Measurements from ENCODE around the gene IKBKG. TPM values are rescaled to one million over a fixed set of nuclear protein-coding genes. Genes with fewer than 3 reads are reported as not detected.
"Not testable (repeated sequence)": the region's sequence is repeated elsewhere in the genome, so short reads cannot be mapped to it uniquely, and the experiment has no call there.

IKBKG gene
- polyA plus RNA-seq, 1 of the 3 experiments (the other 2 are of a cell fraction): 36.4 TPM

- no peaks in the 10 kb centered on the region for H3K79me2 ChIP-seq (ENCODE audit: insufficient read depth)
- no peak overlapping the region for H2AFZ ChIP-seq (ENCODE audit: low read depth)
- H3F3A ChIP-seq (replicated peaks; ENCODE audit: insufficient read depth): peaks cover 8% of the 10 kb centered on the region
- no peaks in the 10 kb centered on the region for H4K20me1 ChIP-seq (ENCODE audit: insufficient read depth)
- no peak for DNase-seq
- peaks cover 0 to 10% of the 10 kb centered on the region in 2 experiments; a peak in 1 of 4 replicates for H3K4me1 ChIP-seq (ENCODE audit: control insufficient read depth in 1 of 2, insufficient read depth in 2 of 2, low read depth in 1 of 2, low read length in 1 of 2)
- WGBS (ENCODE audit: low lambda C conversion rate): 35% methylated on average over 6 of the region's 6 CpGs
- no peaks in the 10 kb centered on the region for H3K9me3 ChIP-seq
- no peaks in the 10 kb centered on the region for H3K36me3 ChIP-seq (replicated peaks in 1 of 2; ENCODE audit: control insufficient read depth in 1 of 2, insufficient read depth in 2 of 2, low read length in 1 of 2)
- H3K27ac ChIP-seq (ENCODE audit: low read depth in 2 of 2, low read length in 1 of 2): no peak overlapping the region
- peaks cover 8% of the 10 kb centered on the region; the same call in 1 of the 2 replicates for H3K27me3 ChIP-seq (ENCODE audit: insufficient read depth)
- TF ChIP-seq GATA2 (CRISPR knock-in tag; IDR thresholded peaks at IDR 0.05) (no peak), GABPA (IDR thresholded peaks at IDR 0.05; ENCODE audit: low read depth) (no peak), FOXM1 (IDR thresholded peaks at IDR 0.05; ENCODE audit: low read depth) (no peak), NFIC (IDR thresholded peaks at IDR 0.05; ENCODE audit: borderline replicate concordance) (no peak), NRF1 (IDR thresholded peaks at IDR 0.05; ENCODE audit: low read depth, low read length) (no peak), FOXJ3 (CRISPR knock-in tag; IDR thresholded peaks at IDR 0.05) (no peak), EZH2phosphoT487 (IDR thresholded peaks at IDR 0.05; ENCODE audit: borderline replicate concordance, low read depth) (no peak), JUND (IDR thresholded peaks at IDR 0.05) (no peak)
- TF ChIP-seq, protein P1, sequence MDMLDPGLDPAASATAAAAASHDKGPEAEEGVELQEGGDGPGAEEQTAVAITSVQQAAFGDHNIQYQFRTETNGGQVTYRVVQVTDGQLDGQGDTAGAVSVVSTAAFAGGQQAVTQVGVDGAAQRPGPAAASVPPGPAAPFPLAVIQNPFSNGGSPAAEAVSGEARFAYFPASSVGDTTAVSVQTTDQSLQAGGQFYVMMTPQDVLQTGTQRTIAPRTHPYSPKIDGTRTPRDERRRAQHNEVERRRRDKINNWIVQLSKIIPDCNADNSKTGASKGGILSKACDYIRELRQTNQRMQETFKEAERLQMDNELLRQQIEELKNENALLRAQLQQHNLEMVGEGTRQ (IDR thresholded peaks at IDR 0.05; ENCODE audit: borderline replicate concordance, low read depth, low read length): no peak
- TF ChIP-seq, protein P2, sequence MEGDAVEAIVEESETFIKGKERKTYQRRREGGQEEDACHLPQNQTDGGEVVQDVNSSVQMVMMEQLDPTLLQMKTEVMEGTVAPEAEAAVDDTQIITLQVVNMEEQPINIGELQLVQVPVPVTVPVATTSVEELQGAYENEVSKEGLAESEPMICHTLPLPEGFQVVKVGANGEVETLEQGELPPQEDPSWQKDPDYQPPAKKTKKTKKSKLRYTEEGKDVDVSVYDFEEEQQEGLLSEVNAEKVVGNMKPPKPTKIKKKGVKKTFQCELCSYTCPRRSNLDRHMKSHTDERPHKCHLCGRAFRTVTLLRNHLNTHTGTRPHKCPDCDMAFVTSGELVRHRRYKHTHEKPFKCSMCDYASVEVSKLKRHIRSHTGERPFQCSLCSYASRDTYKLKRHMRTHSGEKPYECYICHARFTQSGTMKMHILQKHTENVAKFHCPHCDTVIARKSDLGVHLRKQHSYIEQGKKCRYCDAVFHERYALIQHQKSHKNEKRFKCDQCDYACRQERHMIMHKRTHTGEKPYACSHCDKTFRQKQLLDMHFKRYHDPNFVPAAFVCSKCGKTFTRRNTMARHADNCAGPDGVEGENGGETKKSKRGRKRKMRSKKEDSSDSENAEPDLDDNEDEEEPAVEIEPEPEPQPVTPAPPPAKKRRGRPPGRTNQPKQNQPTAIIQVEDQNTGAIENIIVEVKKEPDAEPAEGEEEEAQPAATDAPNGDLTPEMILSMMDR (IDR thresholded peaks at IDR 0.05): no peak
- ChIA-PET CTCF (no interaction called here), POLR2A (no interaction called here)
- H3K4me3 ChIP-seq (ENCODE audit: low read depth in 2 of 2, low read length in 1 of 2): no peak overlapping the region
- H3K4me2 ChIP-seq: no peak overlapping the region
- no peak overlapping the region for H3K9ac ChIP-seq
- H3K9me2 ChIP-seq: no peaks in the 10 kb centered on the region
These were observed 58.1 kb downstream of the IKBKG start for GRCh38 chrX:154605566-154605965.

GRCh38 chrX:154607370-154607769 lies 60.0 kb downstream of the IKBKG start:
- Histone ChIP-seq H3K9me2 (no peaks in the 10 kb centered on the region), H3K9me3 (no peaks in the 10 kb centered on the region), H3F3A (replicated peaks; ENCODE audit: insufficient read depth) (peaks cover 8% of the 10 kb centered on the region), H3K4me2 (no peak overlapping the region), H3K4me1 (ENCODE audit: control insufficient read depth in 1 of 2, insufficient read depth in 2 of 2, low read depth in 1 of 2, low read length in 1 of 2) (peaks cover 0 to 10% of the 10 kb centered on the region in 2 experiments; a peak in 1 of 4 replicates), H3K4me3 (ENCODE audit: low read depth in 2 of 2, low read length in 1 of 2) (no peak overlapping the region), H3K27me3 (ENCODE audit: insufficient read depth) (peaks cover 3% of the 10 kb centered on the region; the same call in 1 of the 2 replicates), H3K36me3 (replicated peaks in 1 of 2; ENCODE audit: control insufficient read depth in 1 of 2, insufficient read depth in 2 of 2, low read length in 1 of 2) (no peaks in the 10 kb centered on the region), H3K9ac (no peak overlapping the region), H4K20me1 (ENCODE audit: insufficient read depth) (no peaks in the 10 kb centered on the region), H2AFZ (ENCODE audit: low read depth) (no peak overlapping the region), H3K79me2 (ENCODE audit: insufficient read depth) (no peaks in the 10 kb centered on the region), H3K27ac (ENCODE audit: low read depth in 2 of 2, low read length in 1 of 2) (no peak overlapping the region)
- TF ChIP-seq MXI1 (IDR thresholded peaks at IDR 0.05; ENCODE audit: low read depth, low read length): no peak
- no peak for TF ChIP-seq POLR2AphosphoS5 (IDR thresholded peaks at IDR 0.05; ENCODE audit: low read depth, low read length)
- no peak for TF ChIP-seq GABPA (IDR thresholded peaks at IDR 0.05; ENCODE audit: low read depth)
- TF ChIP-seq RAD21 (IDR thresholded peaks at IDR 0.05; ENCODE audit: low read length): no peak
- TF ChIP-seq, protein P2 (IDR thresholded peaks at IDR 0.05): no peak
- TF ChIP-seq TCF12 (IDR thresholded peaks at IDR 0.05): no peak
- TF ChIP-seq PBX3 (IDR thresholded peaks at IDR 0.05): no peak
- TF ChIP-seq GATA2 (CRISPR knock-in tag; IDR thresholded peaks at IDR 0.05): no peak
- ChIA-PET CTCF (no interaction called here), POLR2A (no interaction called here)
- DNase-seq: no peak
- WGBS (ENCODE audit: low lambda C conversion rate): 27% methylated on average over 6 of the region's 6 CpGs

DNA sequence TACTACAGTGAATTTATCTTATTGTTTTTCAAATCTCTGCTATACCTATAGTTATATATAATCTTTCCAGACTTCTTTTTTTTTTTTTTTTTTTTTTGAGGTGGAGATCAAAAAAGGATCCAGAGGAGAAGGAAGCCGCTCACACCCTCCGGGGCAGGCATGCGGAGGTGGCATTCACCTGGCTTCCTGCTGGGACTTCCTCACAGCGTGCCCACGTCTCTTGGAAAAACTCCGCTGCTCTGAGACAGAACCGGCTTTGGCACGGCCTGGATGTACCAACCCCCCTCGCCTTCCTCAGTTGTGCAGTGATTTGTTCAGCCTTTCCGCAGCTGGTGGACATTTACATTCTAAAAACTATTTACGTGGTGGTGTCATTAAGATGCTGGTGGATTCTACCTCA lies 60.6 kb downstream of the IKBKG start:
- H3K79me2 ChIP-seq (ENCODE audit: insufficient read depth); POLR2A ChIA-PET; H3K9me2 ChIP-seq; H3K4me1 ChIP-seq (ENCODE audit: control insufficient read depth in 1 of 2, insufficient read depth in 2 of 2, low read depth in 1 of 2, low read length in 1 of 2); DNase-seq; H3K9ac ChIP-seq; H3K36me3 ChIP-seq (replicated peaks in 1 of 2; ENCODE audit: control insufficient read depth in 1 of 2, insufficient read depth in 2 of 2, low read length in 1 of 2); H3K27ac ChIP-seq (ENCODE audit: low read depth in 2 of 2, low read length in 1 of 2); H3K9me3 ChIP-seq; H2AFZ ChIP-seq (ENCODE audit: low read depth); H3K27me3 ChIP-seq (ENCODE audit: insufficient read depth); H3K4me3 ChIP-seq (ENCODE audit: low read depth in 2 of 2, low read length in 1 of 2); H3F3A ChIP-seq (replicated peaks; ENCODE audit: insufficient read depth); CTCF ChIA-PET; H3K4me2 ChIP-seq; H4K20me1 ChIP-seq (ENCODE audit: insufficient read depth): not testable (repeated sequence)
- WGBS (ENCODE audit: low lambda C conversion rate): 72% methylated on average over 11 of the region's 11 CpGs

Data from SK-N-SH (cell line).